GM12874 (cell line): Measurements from ENCODE around the gene FAM234B.

Experiments
- CTCF ChIP-seq: IDR thresholded peaks from 2 replicates; pipeline ENCODE4 v1.5.1; 2011; ENCODE audit warnings: low read depth, mild to moderate bottlenecking, control low read depth, low read length, moderate library complexity; ENCODE audit not compliant: insufficient read depth

FAM234B gene

DNA sequence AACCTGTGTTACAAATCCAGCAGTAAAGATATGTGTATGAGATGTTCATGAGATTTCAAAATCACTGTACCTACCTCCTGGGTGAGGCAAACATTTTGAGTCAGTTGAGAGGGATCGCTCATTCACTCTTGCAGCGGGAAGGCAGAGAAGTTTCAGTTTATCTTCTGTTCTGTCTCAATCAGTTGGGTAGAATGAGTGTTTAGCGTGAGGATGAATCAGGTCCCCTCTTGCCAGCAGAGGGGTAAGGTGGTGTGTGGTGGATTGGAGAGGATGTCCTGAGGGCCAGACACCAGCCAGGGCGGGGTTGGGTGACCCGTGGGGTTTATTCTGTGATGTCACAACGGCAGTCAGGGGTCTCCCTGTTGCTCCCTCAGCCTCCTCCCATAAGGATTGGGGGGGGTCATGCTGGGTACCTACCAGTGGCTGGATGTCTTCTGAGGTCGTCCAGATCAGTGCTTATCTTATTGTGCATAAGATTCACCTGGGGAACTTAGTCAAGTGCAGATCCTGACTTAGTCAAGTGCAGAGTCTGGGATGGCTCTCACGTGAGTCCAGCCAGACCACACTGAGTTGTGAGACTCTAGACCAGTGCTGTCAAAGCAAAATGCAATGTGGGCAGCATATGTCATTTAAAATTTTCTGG is 59.3 kb downstream of the FAM234B start, which contains the start of gene GSG1:
TSS of gene GSG1 (minus strand) at position 277 of the 643 bp plus-strand sequence. CDS start at position 122, 155 bp downstream.
- no peak for TF ChIP-seq CTCF

- no peak for TF ChIP-seq CTCF
Observed at GRCh38 chr12:13104409-13104808, 60.2 kb downstream of the FAM234B start.

DNA sequence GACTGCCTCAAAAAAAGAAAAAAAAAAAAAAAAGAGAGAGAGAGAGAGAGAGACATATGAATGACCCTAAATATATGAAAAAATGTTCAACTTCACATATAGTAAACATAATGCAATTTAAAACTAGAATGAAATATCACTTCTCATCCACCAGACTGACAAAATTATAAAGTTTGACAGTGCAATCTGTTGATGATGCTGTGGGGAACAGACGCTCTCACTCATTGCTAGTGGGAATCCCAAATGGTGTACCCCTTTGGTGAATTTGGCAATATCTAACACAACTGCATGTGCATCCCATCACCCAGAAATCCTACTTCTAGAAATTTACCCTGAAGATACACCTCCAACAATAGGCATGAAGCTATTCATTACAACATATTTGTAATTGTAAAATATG is 61.6 kb downstream of the FAM234B start:
- no peak for TF ChIP-seq CTCF

GRCh38 chr12:13106666-13107065 is 62.5 kb downstream of the FAM234B start:
- TF ChIP-seq CTCF, result no peak

- TF ChIP-seq CTCF, result no peak
Observed at GRCh38 chr12:13112968-13113367, 68.8 kb downstream of the FAM234B start.

DNA sequence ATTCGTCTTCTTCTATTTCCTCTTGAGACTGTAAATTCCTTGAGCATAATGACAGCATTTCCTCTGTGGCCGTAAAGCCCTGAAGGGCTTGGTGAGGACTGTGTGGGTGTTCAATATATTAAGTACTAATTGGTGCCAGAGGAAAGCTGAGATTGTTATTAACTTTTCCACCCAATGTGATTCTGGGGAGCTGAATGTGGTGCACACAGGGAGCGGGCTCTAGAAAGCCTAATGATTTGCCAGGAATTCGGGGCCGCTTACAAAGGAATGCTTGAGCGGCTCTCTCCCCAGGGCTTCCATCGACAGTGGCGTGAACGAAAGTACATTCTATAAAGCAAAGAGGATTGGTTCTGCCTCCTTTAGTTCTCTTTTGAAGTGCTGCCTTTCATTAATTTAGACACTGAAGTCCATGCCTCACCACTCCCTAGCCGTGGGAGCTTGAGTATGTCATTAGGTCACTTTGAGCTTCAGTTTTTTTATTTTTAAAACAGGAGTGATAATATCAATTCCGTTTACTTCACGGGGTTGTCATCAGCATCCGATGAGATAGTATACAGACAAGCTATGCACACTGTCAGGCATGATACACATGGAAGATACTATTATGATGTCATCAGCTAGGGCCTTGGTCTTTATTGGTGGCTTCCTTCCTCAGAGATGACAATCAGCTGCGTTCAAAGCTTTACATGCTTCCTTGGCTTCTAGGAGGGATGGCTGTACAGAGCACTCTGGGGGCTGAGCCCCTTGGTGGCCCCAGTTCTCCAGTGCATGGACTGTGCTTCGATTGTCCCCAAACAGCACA is 70.3 kb downstream of the FAM234B start:
- no peak for TF ChIP-seq CTCF

- no peak for TF ChIP-seq CTCF
Observed at GRCh38 chr12:13116259-13116658, 72.1 kb downstream of the FAM234B start.
